Coronary artery (tissue), 2 donors: ENCODE data around the gene FAM120A.
"Not testable (repeated sequence)": the region's sequence is repeated elsewhere in the genome, so short reads cannot be mapped to it uniquely, and the experiment has no call there.

Experiments used
- DNase-seq: peaks from one replicate; pipeline ENCODE4 v3.0.0-alpha.2; 2017; ENCODE audit warnings: low spot score
- H3K27ac ChIP-seq, 2 donors: fragments of 200-600 bp; sonication (generic); one replicate each; pipeline ENCODE4 v1.5.1; 2016 to 2019
- H3K4me3 ChIP-seq: fragments of 200-600 bp; sonication (generic); 2 replicates; pipeline ENCODE4 v1.5.1; 2016; ENCODE audit warnings: mild to moderate bottlenecking, moderate library complexity
- CTCF ChIP-seq: fragments of 200-600 bp; sonication (generic); IDR thresholded peaks from one replicate; pipeline ENCODE4 v1.5.1; 2019; ENCODE audit warnings: antibody characterized with exemption

FAM120A gene

GRCh38 chr9:93435386-93435785 lies 16.1 kb upstream of the FAM120A start:
- no peak for TF ChIP-seq CTCF
- no peak overlapping the region for H3K4me3 ChIP-seq
- H3K27ac ChIP-seq, result no peak overlapping the region
- no peak for DNase-seq

DNA sequence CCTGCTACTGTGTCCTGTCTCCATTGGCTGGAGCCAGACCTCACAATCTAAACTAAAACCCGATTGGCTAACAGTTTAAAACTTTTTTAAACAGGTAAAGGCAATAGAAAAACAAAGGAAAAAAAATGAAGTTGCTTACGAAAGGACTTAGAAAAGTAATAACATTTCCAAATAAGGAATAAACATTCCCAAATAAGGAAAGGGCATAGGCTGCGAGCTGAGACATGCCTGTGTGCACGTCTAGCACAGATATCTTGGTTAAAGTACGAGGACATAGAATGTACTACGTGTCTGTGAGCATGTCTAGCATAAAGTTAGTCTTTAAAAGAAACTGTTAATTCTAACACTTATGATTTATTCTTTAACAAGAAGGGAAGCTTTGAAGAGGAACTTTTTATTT lies 15.3 kb upstream of the FAM120A start:
- Histone ChIP-seq H3K27ac (no peak overlapping the region), H3K4me3 (no peak overlapping the region)
- no peak for TF ChIP-seq CTCF
- no peak for DNase-seq

- Histone ChIP-seq H3K4me3 (no peak overlapping the region), H3K27ac (no peak overlapping the region)
- no peak for TF ChIP-seq CTCF
- DNase-seq, result no peak
Observed at GRCh38 chr9:93436655-93437407, 14.7 kb upstream of the FAM120A start.

- no peak for TF ChIP-seq CTCF
- no peak overlapping the region for H3K27ac ChIP-seq
- H3K4me3 ChIP-seq, result no peak overlapping the region
- no peak for DNase-seq
Observed at GRCh38 chr9:93437996-93438395, 13.5 kb upstream of the FAM120A start.

DNA sequence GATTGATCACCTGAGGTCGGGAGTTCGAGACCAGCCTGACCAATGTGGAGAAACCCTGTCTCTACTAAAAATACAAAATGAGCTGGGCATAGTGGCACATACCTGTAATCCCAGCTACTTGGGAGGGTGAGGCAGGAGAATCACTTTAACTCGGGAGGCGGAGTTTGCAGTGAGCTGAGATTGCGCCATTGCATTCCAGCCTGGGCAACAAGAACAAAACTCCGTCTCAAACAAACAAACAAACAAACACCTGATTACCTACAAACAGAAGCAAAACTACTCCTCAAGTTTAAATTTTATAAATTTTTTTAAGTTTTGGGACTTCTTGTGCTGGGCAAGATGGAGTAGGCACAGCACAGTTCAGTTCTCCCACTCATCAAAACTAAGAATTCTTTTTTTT lies 12.2 kb upstream of the FAM120A start:
- not testable (repeated sequence) for DNase-seq, H3K27ac ChIP-seq, H3K4me3 ChIP-seq

DNA sequence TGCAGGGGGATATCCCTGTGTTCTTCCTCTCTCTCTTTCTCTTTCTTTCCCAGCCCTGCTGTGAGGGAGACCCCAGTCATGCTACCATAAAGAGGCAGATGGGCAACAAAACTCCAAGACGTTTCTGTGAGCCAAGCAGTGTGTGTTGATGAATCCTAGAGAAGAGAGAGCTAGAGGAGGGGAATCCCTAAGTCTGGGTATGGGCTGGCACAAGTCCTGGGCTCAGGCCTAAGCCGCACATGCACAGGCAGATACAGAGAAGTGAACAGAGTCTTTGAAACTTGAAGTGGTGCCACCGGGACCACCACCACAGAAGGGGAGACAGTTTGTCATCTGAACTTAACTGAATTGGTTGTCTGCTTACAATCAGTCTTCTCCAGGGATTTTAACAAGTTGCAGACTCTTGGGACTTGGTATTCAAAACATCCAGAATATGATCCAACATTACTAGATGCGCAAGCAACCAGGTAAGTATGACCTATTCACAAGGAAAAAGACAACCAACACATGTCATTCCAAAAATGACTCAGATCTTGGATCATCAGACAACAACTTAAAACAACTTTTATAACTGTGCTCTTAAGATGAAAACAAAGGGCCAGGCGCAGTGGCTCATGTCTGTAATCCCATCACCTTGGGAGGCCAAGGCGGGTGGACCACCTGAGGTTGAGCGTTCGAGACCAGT lies 10.4 kb upstream of the FAM120A start:
- Histone ChIP-seq H3K27ac (no peak overlapping the region), H3K4me3 (no peak overlapping the region)
- DNase-seq, result no peak
- no peak for TF ChIP-seq CTCF

GRCh38 chr9:93446073-93446472 lies 5.4 kb upstream of the FAM120A start:
- DNase-seq, result no peak

More at GRCh38 chr9:93446073-93446472, 5.4 kb upstream of the FAM120A start:
- H3K4me3 ChIP-seq, result no peak overlapping the region
- H3K27ac ChIP-seq, result no peak overlapping the region
- no peak for TF ChIP-seq CTCF
